ENCODE results near the gene DLGAP1. TPM values are rescaled to one million over a fixed set of nuclear protein-coding genes. Genes with fewer than 3 reads are reported as not detected.

The DLGAP1 gene
- total RNA-seq, 1 donor from 2014 or later = 11.5 TPM

DNA sequence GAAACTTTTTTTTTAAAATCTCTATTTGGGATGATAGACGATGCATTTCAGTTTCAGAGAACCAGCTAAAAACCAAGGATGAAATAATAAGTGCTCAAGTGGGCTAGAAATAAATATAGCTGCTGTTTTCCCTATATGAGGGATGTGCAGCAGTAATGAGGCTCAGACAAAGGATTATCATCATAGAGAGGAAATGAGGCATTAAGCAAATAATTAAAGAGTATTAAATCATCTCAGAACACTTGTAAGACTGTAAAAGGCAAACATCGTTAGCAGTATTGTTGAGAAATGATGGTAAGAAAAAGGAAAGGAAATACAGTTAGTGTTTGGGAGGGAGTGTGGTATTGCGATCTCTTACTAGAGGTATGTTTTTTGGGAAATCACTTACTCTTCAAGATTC lies 771.6 kb downstream of the DLGAP1 start:
- H3K27me3 Mint-ChIP-seq (ENCODE audit: low read depth) = no peaks in the 10 kb centered on the region
- H3K36me3 Mint-ChIP-seq (ENCODE audit: low read depth) = peaks cover 13% of the 10 kb centered on the region
- H3K4me3 Mint-ChIP-seq = no peak overlapping the region
- peaks cover 3% of the 10 kb centered on the region for H3K4me1 Mint-ChIP-seq
- no peak for TF ChIP-seq CTCF (conservative IDR thresholded peaks at IDR 0.05)
- H3K9me3 Mint-ChIP-seq = peaks cover 22% of the 10 kb centered on the region
- no peak overlapping the region for H3K27ac Mint-ChIP-seq (ENCODE audit: unreplicated experiment)
- no peak for DNase-seq (ENCODE audit: low read depth, low spot score)

DNA sequence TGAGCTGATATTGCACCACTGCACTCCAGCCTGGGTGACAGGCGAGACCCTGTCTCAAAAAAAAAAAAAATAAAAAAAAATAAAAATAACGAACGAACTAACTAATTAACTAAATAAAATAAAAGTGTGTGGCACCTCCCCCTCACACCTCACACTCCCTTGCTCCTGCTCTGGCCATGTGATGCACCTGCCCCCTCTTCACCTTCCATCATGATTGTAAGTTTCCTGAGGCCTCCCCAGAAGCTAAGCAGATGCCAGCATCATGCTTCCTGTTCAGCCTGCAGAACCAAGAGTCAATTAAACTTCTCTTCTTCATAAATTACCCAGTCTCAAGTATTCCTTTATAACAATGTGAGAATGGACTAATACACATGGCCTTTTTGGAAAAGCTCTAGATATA lies 773.0 kb downstream of the DLGAP1 start:
- Mint-ChIP-seq H3K27me3 (ENCODE audit: low read depth) (no peaks in the 10 kb centered on the region), H3K4me3 (no peak overlapping the region), H3K27ac (ENCODE audit: unreplicated experiment) (no peak overlapping the region), H3K9me3 (peaks cover 23% of the 10 kb centered on the region), H3K4me1 (no peaks in the 10 kb centered on the region), H3K36me3 (ENCODE audit: low read depth) (peaks cover 12% of the 10 kb centered on the region)
- no peak for TF ChIP-seq CTCF (conservative IDR thresholded peaks at IDR 0.05)
- DNase-seq (ENCODE audit: low read depth, low spot score) = no peak

- no peak for TF ChIP-seq CTCF (conservative IDR thresholded peaks at IDR 0.05)
- Mint-ChIP-seq H3K27ac (ENCODE audit: unreplicated experiment) (peak overlapping the region; percentile 27), H3K4me1 (no peaks in the 10 kb centered on the region), H3K27me3 (ENCODE audit: low read depth) (no peaks in the 10 kb centered on the region), H3K9me3 (peaks cover 20% of the 10 kb centered on the region), H3K4me3 (no peak overlapping the region), H3K36me3 (ENCODE audit: low read depth) (peaks cover 11% of the 10 kb centered on the region)
- no peak for DNase-seq (ENCODE audit: low read depth, low spot score)
Observed at GRCh38 chr18:3679241-3679640, 775.9 kb downstream of the DLGAP1 start.

GRCh38 chr18:3675994-3676393 lies 779.1 kb downstream of the DLGAP1 start:
- no peaks in the 10 kb centered on the region for H3K27me3 Mint-ChIP-seq (ENCODE audit: low read depth)

DNA sequence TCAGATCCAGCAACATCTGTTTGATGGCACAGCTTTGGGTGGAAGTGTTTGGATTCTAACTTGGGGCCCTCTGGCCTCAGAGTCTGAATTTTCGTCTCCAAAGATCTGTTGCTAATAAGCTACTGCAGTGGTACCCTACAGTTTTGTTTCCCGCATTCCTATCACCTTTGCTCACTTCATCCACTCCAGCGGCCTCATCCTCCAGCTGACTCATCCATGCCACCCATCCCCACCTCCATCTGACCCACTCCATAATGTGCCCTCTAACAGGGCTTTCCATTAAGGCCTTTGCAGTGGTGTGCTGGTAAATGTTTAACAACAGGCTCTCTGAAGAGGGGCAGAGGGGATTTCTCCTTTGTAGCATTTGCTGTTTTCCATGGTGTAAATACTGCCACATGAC lies 779.7 kb downstream of the DLGAP1 start:
- H3K27ac Mint-ChIP-seq (ENCODE audit: unreplicated experiment) = no peak overlapping the region
- peaks cover 3% of the 10 kb centered on the region for H3K36me3 Mint-ChIP-seq (ENCODE audit: low read depth)
- TF ChIP-seq CTCF (conservative IDR thresholded peaks at IDR 0.05) = no peak
- peaks cover 4% of the 10 kb centered on the region for H3K4me1 Mint-ChIP-seq
- no peaks in the 10 kb centered on the region for H3K27me3 Mint-ChIP-seq (ENCODE audit: low read depth)
- no peak overlapping the region for H3K4me3 Mint-ChIP-seq
- H3K9me3 Mint-ChIP-seq = peaks cover 8% of the 10 kb centered on the region
- DNase-seq (ENCODE audit: low read depth, low spot score) = no peak

More at GRCh38 chr18:3675994-3676393, 779.1 kb downstream of the DLGAP1 start:
- TF ChIP-seq CTCF (conservative IDR thresholded peaks at IDR 0.05) = no peak
- H3K9me3 Mint-ChIP-seq = peaks cover 11% of the 10 kb centered on the region
- DNase-seq (ENCODE audit: low read depth, low spot score) = no peak
- H3K36me3 Mint-ChIP-seq (ENCODE audit: low read depth) = peaks cover 3% of the 10 kb centered on the region
- no peak overlapping the region for H3K27ac Mint-ChIP-seq (ENCODE audit: unreplicated experiment)
- no peak overlapping the region for H3K4me3 Mint-ChIP-seq
- peaks cover 4% of the 10 kb centered on the region for H3K4me1 Mint-ChIP-seq

DNA sequence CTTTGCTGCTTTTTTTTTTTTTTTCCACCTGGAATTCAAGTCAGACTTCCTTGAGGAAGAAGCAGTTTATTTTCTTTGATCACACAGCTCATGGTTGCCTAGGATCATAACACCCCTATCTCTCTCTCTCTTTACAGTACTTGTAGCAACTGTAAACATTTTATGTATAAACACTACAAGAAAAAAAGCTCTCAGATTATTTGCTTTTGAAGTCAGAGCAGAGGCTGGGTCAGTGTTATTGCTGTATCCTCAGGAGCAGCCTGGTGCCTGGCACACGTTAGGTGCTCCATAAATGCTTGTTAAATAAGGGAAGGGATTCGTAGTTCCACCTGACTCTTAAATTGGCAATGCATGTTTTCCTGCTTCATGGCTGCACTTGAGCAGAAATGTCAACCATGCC lies 783.9 kb downstream of the DLGAP1 start:
- H3K9me3 Mint-ChIP-seq = no peaks in the 10 kb centered on the region
- H3K27ac Mint-ChIP-seq (ENCODE audit: unreplicated experiment) = no peak overlapping the region
- TF ChIP-seq CTCF (conservative IDR thresholded peaks at IDR 0.05) = no peak
- DNase-seq (ENCODE audit: low read depth, low spot score) = no peak
- no peak overlapping the region for H3K4me3 Mint-ChIP-seq
- H3K27me3 Mint-ChIP-seq (ENCODE audit: low read depth) = no peaks in the 10 kb centered on the region
- H3K4me1 Mint-ChIP-seq = peaks cover 20% of the 10 kb centered on the region
- peaks cover under 1% of the 10 kb centered on the region for H3K36me3 Mint-ChIP-seq (ENCODE audit: low read depth)
